22Rv1 (cell line): ENCODE measurements around the gene CTNNA3.

ENCODE experiments used
- CTCF ChIP-seq: fragments of 450-650 bp; IDR thresholded peaks from 2 replicates; pipeline ENCODE4 v1.5.1; 2017; ENCODE audit warnings: mild to moderate bottlenecking
- ZFX ChIP-seq: fragments of 450-650 bp; IDR thresholded peaks from 2 replicates; pipeline ENCODE4 v1.6.1; 2017; ENCODE audit warnings: antibody characterized with exemption, borderline replicate concordance

- TF ChIP-seq CTCF, result no peak
- no peak for TF ChIP-seq ZFX
These were observed 649.5 kb downstream of the CTNNA3 start for GRCh38 chr10:67046507-67046906.
